ENCODE measurements around the gene MAGEA2B.
"Not testable (repeated sequence)": the region's sequence is repeated elsewhere in the genome, so short reads cannot be mapped to it uniquely, and the experiment has no call there.

The MAGEA2B gene

GRCh38 chrX:152758918-152759317 is 44.5 kb downstream of the MAGEA2B start, which contains the start of gene CSAG3:
Gene CSAG3, plus strand, starts transcription at chrX:152759218.
- DNase-seq = not testable (repeated sequence)

GRCh38 chrX:152759544-152759943 is 45.1 kb downstream of the MAGEA2B start:
- DNase-seq = not testable (repeated sequence)

DNA sequence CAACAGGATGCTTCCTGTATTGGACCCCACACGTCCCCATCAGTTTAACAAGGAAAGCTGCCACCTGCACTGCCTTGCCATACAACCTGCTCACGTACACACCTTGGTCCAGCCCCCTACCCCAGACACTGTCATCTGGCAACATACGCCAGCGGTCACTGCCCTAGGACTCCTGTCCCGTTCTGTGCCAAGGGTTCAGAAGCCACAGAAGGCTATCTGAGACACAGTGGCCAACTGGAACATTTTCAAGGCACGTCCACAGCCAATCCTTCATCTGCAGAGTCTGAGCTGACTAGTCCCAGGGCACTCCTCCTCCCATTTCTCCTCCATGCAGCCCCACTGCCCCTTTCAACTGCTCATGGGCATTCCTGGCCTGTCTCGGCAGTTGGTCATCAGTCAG is 47.2 kb downstream of the MAGEA2B start:
- DNase-seq = not testable (repeated sequence)

- DNase-seq = not testable (repeated sequence)
Measured at GRCh38 chrX:152766562-152766961, 52.1 kb downstream of the MAGEA2B start.
